Stimulated activated CD4-positive, alpha-beta T cell treated with anti-CD3 and anti-CD28 coated beads, Interleukin-15, amount 100 ng/mL, for 48 hours (primary cell): ENCODE data around the gene NXPE3.
A peak's percentile ranks its signal among the peaks of the same experiment; 100 is the strongest.
"Not testable (repeated sequence)": the region's sequence is repeated elsewhere in the genome, so short reads cannot be mapped to it uniquely, and the experiment has no call there.

ENCODE experiments used
- DNase-seq, 2 donors: peaks; one replicate each; pipeline ENCODE4 v3.0.0-alpha.2; 2020; ENCODE audit warnings: low read depth in 2 of 2

NXPE3 gene

GRCh38 chr3:101779047-101779821 is at the start of gene NXPE3:
TSS of gene NXPE3 (plus strand) at chr3:101779211. CDS start at chr3:101785597, 6,386 bp downstream.
- peak; percentile 88 to 93 for DNase-seq

GRCh38 chr3:101729586-101729985 is 49.4 kb upstream of the NXPE3 start:
- DNase-seq = no peak

DNA sequence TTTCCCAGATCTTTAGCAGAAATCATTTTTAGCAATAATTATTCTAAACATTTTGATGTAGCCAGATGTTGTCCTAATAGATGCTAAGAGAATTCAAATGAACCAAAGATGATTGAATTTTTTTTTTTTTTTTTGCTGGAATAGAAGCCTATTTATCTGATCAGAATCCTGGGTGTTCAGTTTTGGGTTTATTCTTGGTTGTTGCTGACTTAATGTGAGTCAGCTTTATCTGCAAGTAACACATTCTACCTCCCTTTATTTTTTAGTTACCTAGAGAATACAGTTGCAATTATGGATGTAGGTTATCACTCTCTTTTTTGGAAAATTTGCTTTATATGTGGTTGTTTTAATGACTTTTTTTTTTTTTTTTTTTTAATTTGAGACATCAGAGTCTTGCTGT is 48.2 kb upstream of the NXPE3 start:
- no peak for DNase-seq

- DNase-seq = no peak
Measured at GRCh38 chr3:101732240-101732641, 46.8 kb upstream of the NXPE3 start.

- DNase-seq = no peak
Measured at GRCh38 chr3:101735833-101736232, 43.2 kb upstream of the NXPE3 start.

DNA sequence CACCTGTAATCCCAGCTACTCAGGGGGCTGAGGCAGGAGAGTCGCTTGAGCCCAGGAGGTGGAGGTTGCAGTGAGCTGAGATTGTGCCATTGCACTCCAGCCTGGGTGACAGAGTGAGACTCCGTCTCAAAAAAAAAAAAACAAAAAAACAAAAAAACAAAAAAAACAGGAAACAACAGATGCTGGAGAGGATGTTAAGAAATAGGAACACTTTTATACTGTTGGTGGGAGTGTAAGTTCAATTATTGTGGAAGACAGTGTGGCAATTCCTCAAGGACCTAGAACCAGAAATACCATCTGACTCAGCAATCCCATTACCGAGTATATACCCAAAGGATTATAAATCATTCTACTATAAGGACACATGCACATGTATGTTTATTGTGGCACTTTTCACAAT is 37.1 kb upstream of the NXPE3 start:
- not testable (repeated sequence) for DNase-seq

DNA sequence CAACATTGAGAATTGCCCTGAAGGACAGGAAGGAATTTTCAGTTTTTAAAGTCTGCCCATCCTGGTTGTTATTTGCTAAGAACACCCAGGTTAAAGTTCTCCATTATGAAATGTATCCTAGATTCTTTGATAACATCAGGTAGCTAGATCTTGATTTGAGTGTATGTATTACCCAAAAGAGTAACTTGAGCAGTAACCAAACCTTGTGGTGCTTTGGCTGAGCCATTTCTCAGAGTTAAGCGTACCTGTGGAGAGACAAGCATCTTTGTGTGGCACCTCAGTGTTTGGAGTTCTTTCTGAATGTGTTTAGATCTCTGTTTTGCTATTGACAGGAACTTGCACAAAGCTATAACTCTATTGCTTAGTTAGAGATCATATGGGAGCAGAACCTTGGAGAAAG is 34.2 kb upstream of the NXPE3 start:
- DNase-seq = no peak

DNA sequence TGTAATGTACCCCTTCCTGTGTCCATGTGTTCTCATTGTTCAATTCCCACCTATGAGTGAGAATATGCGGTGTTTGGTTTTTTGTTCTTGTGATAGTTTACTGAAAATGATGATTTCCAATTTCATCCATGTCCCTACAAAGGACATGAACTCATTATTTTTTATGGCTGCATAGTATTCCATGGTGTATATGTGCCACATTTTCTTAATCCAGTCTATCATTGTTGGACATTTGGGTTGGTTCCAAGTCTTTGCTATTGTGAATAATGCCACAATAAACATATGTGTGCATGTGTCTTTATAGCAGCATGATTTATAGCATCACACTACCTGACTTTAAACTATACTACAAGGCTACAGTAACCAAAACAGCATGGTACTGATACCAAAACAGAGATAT is 33.1 kb upstream of the NXPE3 start:
- not testable (repeated sequence) for DNase-seq

DNA sequence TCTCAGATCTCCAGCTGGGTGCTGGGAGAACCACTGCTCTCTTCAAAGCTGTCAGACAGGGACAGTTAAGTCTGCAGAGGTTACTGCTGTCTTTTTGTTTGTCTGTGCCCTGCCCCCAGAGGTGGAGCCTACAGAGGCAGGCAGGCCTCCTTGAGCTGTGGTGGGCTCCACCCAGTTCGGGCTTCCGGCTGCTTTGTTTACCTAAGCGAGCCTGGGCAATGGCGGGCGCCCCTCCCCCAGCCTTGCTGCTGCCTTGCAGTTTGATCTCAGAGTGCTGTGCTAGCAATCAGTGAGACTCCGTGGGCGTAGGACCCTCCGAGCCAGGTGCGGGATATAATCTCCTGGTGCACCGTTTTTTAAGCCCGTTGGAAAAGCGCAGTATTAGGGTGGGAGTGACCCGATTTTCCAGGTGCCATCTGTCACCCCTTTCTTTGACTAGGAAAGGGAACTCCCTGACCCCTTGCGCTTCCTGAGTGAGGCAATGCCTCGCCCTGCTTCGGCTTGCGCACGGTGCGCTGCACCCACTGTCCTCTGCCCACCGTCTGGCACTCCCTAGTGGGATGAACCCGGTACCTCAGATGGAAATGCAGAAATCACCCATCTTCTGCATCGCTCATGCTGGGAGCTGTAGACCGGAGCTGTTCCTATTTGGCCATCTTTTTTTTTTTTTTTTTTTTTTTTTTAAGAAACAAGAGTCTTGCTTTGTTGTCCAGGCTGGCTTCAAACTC is 25.5 kb upstream of the NXPE3 start:
- not testable (repeated sequence) for DNase-seq

DNA sequence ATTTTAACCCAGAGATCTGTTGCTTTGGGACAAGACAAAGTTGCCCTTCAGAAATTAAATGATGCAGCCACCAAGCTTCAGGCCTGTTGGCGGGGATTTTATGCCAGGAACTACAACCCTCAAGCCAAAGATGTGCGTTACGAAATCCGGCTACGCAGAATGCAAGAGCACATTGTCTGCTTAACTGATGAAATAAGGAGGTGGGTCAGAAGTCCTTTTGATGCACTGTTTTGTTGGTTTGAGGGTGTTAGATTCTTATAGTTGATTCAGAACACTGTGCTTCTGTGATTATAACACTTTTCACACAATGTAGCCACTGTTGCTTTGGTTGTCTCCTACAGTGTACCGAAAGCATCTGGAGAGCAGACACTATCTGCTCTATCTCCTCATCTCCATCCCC is 20.8 kb upstream of the NXPE3 start:
- DNase-seq = no peak

DNA sequence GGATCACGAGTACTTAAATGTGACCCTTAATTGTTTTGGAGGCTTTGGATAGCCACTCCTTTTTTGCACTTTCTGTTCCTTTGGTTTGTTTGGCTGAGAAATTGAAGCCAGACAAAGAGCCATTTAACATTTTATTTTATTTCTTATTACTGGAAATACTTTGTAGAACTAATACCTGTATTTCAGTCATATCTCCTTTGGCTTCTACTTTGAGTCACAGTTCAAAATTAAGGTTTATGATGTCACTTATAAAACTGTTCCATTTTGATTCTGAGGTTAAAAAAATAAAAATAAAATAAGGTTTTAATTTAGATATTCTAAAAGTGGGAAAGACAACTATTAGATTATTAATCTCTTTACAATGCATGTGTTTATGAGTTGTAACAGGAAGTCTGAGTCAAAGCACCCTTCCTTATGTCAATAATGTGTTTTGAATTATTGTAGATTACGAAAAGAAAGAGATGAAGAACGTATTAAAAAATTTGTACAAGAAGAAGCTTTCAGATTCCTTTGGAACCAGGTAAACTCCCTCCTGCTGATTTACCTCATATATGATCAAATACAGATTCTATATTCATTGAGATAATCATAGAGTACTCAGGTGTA is 16.9 kb upstream of the NXPE3 start:
- DNase-seq = no peak

DNA sequence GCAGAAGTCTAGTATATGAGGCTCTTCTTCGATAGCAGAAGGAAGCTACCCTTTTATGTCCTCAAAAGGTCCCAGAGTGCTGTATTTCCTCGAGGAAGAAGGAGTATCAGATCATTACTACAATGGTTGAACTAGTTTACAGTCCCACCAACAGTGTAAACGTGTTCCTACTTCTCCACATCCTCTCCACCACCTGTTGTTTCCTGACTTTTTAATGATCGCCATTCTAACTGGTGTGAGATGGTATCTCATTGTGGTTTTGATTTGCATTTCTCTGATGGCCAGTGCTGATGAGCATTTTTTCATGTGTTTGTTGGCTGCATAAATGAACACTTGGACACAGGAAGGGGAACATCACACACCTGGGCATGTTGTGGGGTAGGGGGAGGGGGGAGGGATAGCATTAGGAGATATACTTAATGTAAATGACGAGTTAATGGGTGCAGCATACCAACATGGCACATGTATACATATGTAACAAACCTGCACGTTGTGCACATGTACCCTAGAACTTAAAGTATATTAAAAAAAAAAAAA is 1.2 kb upstream of the NXPE3 start:
- not testable (repeated sequence) for DNase-seq

DNA sequence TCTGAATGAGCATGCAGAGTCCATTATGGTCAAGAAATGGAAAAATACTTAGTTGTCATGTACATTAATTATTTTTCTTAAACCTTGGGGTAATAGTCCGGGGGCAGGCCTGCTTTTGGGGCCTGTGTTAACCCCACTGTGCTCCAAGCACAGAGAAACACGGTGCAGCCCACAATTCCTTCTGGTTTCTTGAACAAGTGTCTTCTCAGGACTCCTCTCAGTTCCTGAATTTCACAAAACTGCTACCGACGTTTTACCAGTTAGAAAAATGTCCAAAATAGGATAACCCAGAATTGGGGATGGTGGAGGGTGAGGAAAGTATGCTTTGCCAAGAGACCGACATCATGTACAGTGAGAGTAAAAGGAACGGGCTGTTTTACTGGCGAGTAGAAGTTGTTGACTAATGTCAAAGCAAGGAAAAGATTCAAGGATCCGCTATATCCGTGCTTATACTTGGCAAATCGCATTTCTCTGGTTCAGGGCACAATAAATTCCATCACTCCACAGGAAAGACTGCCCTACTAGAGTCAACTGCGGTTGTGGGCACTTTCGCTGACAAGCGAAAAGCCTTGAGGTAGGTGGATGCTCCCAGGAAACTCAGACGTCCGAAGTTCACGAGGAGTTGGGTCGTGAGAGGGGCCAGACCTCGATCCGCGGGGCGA is 495 bp upstream of the NXPE3 start:
- DNase-seq = no peak

GRCh38 chr3:101779822-101780381 is 891 bp downstream of the NXPE3 start:
- DNase-seq = no peak

DNA sequence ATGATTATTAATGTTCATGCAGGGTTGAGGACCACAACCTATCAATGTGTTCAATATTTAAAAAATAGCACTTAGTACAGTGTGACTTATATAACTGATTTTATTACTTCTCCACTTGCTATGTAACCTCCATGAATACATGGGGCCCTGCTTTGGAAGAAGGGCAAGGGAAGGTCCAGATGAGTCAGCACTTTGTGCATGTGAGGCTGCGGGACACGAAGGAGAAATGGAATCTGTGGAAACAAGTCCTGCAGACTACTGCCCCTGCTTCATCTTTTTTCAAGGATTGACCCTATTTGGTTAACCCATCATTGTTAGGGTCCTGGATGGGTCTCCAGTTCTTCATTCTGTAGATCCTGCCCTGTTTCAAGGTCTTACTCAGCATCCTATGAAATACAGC is 1.6 kb downstream of the NXPE3 start:
- no peak for DNase-seq

DNA sequence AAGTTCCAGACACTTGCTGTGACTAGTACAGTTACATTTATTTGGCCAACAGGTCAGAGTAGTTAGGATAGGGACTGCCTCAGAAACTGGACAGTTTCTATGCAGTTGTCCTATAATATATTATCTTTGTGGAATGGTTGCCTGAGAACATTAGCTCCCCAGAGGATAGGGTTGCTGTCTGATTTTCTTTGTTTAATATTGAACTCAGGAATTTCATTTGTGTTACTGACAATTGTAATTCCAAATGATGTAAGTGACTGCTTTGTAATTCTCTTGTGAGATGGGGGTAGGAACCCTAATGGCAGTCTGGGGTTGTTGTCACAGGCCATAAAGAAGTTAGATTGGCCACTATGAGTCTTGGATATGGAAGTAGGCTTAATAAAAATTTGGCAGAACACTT is 2.2 kb downstream of the NXPE3 start:
- no peak for DNase-seq

- DNase-seq = no peak
Measured at GRCh38 chr3:101784855-101785613, 6.0 kb downstream of the NXPE3 start.

DNA sequence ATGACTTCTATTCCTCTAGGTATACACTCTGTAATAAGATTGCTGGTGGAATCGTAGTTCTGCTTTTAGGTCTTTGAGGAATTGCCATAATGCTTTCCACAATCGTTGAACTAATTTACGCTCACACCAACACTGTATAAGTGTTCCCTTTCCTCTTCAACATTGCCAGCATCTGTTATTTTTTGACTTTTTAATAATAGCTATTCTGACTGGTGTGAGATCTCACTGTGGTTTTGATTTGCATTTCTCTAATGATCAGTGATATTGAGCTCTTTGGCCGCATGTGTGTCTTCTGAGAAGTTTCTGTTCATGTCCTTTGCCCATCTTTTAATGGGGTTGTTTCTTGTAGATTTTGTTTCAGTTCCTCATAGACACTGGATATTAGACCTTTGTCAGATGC is 12.8 kb downstream of the NXPE3 start:
- DNase-seq = no peak

- no peak for DNase-seq
Measured at GRCh38 chr3:101796077-101796680, 17.2 kb downstream of the NXPE3 start.

DNA sequence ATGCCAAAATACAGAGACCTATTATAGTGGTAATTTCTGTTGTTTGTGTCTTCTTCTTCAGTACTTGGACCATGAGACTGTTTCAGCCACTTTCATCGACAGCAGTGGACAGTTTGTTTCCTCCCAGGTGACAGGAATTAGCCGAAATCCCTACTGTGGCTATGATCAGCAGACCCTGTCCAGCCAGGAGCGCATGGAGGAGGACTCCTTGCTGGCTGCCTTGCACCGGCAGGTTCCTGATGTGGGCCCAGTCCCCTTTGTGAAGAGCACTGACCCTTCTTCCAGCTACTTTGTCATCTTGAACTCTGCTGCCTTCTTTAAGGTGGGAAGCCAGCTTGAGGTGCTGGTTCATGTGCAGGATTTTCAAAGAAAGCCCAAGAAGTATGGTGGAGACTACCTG is 22.2 kb downstream of the NXPE3 start:
- no peak for DNase-seq

DNA sequence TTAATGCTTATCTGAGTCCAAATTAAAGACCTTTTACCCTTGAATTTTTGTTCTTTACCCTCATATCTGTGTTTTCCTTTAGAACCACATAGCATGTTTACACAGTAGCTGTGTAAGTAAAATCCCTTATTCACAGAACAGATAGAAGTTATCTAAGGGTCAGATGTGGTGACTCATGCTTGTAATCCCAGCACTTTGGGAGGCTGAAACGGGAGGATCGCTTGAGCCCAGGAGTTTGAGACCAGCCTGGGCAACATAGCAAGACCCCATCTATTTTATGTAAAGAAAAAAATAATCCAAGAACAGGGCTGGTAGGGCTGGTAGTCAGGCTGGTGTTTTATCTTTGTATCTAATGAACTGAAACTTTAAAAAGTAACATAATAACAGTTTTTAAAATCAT is 23.2 kb downstream of the NXPE3 start:
- no peak for DNase-seq
